Stimulated activated effector memory CD8-positive, alpha-beta T cell treated with anti-CD3 and anti-CD28 coated beads, Interleukin-12 subunit alpha, Interleukin-12 subunit beta, amount 100 ng/mL, for 72 hours (primary cell): Measurements from ENCODE around the gene CASP2.
"Not testable (repeated sequence)": the region's sequence is repeated elsewhere in the genome, so short reads cannot be mapped to it uniquely, and the experiment has no call there.

Source experiments
- ATAC-seq: fragments of 150-1000 bp; cut with Tn5 transposase; 2 replicates; pipeline ENCODE4 v1.10.0; 2021
- DNase-seq, 2 donors: peaks; one replicate each; pipeline ENCODE4 v3.0.0; 2021 to 2022; ENCODE audit warnings: low spot score in 2 of 2
- H3K27ac Mint-ChIP-seq: one replicate; pipeline ENCODE4 v1.8.0; 2022; ENCODE audit warnings: mild to moderate bottlenecking, mixed read lengths
- H3K36me3 Mint-ChIP-seq: one replicate; pipeline ENCODE4 v1.8.0; 2022; ENCODE audit warnings: mild to moderate bottlenecking, mixed read lengths
- H3K4me1 Mint-ChIP-seq: one replicate; pipeline ENCODE4 v1.8.0; 2022; ENCODE audit warnings: mixed read lengths
- H3K4me3 Mint-ChIP-seq: one replicate; pipeline ENCODE4 v1.8.0; 2022; ENCODE audit warnings: mild to moderate bottlenecking, mixed read lengths
- H3K9me3 Mint-ChIP-seq: one replicate; pipeline ENCODE4 v1.8.0; 2022; ENCODE audit warnings: mixed read lengths

The CASP2 gene

DNA sequence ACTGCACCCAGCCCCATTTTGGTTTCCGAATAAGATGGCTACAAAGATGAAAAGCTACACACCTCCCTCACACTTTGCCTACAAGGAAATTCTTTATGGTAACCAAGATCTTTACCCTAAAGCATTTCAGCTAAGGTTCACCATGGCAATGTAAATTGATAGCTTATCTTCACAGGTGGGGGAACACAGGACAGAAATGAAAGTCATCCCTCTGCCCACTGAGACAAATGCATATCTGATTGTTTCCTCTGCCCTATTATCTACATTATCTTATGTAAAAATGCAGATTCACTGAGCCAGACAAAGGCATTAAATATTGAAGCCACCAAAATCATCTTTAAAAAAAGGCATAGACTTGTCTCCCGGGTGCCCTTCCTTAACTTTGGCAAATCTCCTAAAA, 6.6 kb upstream of the CASP2 start:
- Mint-ChIP-seq H3K4me1 (peaks cover 36% of the 10 kb centered on the region), H3K9me3 (no peaks in the 10 kb centered on the region), H3K27ac (no peak overlapping the region), H3K36me3 (no peaks in the 10 kb centered on the region), H3K4me3 (no peak overlapping the region)
- DNase-seq: no peak
- no peak for ATAC-seq

DNA sequence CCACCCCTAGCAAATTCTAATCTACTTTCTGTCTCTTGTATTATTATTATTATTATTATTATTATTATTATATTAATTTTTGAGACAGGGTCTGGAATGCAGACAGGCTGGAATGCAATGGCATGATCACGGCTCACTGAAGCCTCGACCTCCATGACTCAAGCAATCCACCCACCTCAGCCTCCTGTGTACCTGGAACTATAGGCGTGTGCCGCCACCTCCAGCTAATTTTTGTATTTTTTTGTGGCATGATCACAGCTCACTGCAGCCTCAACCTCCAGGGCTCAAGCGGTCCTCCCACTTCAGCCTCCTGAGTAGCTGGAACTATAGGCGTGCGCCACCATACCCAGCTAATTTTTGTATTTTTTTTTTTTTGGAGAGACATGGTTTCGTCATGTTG, 6.0 kb upstream of the CASP2 start:
- Mint-ChIP-seq H3K9me3 (no peaks in the 10 kb centered on the region), H3K4me3 (no peak overlapping the region), H3K27ac (no peak overlapping the region), H3K4me1 (peaks cover 36% of the 10 kb centered on the region), H3K36me3 (no peaks in the 10 kb centered on the region)
- no peak for ATAC-seq
- DNase-seq: no peak

DNA sequence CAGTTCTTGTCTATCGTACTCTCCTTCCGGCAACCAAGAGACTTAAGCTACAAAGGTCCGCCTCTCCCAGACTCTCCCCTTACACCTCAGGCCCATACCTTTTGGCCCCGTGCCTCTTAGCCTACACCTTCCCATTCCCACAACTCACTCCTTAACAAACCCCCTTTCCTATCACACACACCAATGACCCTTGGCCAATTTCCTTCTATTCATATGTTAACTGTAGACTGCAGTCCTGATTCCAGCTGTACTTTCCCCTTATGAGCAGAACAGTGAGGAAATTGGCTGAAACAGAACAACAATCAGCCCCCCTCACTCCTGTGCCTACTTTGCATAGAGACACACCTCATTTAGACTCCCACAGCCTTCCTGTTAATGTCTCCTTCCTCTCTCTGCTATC, 4.8 kb upstream of the CASP2 start:
- no peak overlapping the region for H3K4me3 Mint-ChIP-seq
- H3K27ac Mint-ChIP-seq: peak overlapping the region; percentile 6
- no peak for DNase-seq
- H3K9me3 Mint-ChIP-seq: no peaks in the 10 kb centered on the region
- ATAC-seq: no peak
- peaks cover 45% of the 10 kb centered on the region for H3K4me1 Mint-ChIP-seq
- H3K36me3 Mint-ChIP-seq: peaks cover 9% of the 10 kb centered on the region

DNA sequence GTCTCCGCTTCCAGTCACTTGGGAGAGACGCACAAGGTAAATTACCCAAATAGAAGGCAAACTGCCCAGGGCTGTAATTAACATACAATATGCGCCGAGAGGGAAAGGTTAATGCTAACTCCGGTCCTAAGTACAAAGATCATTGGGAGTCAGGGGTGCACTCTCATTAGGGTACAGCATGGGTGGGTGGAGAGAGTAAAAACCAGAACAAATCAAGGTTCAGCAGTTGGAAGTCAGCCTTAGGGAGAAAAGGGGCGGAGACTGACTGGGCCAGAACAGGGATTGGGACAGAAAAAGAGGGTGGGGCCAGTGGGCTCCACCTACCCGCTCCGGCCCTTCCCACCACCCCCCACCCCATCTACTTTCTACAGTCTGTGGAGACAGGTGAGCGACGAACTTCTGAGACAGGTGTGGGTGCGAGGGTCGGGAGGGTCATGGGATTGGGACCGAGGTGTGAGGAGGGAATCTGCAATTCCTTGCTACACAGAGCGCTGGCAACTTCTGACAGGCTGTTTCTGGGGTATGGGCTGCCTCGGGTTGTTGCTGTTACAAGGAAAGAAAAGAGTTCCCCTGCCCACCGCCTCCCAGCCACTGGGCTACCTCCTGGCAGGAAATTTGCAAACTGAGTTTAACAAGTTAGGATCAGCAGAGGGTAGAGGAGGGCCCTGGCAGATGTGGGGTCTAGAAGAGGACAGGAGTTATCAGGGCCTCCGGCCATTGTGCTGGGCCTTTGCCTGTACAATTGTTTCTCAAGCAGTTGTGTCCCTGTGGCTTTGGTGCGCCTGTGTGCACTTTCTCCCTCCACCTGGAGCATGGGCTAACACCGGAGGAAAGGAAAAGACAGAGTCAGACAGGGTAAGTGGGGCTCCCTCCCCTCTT, 3.3 kb upstream of the CASP2 start, which contains the start of gene TMEM139:
TSS of gene TMEM139 (plus strand) at position 368 of the 879 bp plus-strand sequence. CDS start 1,000 bp downstream, outside the sequence.
- peaks cover 24% of the 10 kb centered on the region for H3K36me3 Mint-ChIP-seq
- no peak within 1 kb of the TSS for H3K4me3 Mint-ChIP-seq
- DNase-seq (no peak), ATAC-seq (no peak)
- peak within 1 kb of the TSS; percentile 6 for H3K27ac Mint-ChIP-seq
- H3K9me3 Mint-ChIP-seq: no peaks in the 10 kb centered on the region
- peaks cover 45% of the 10 kb centered on the region for H3K4me1 Mint-ChIP-seq

DNA sequence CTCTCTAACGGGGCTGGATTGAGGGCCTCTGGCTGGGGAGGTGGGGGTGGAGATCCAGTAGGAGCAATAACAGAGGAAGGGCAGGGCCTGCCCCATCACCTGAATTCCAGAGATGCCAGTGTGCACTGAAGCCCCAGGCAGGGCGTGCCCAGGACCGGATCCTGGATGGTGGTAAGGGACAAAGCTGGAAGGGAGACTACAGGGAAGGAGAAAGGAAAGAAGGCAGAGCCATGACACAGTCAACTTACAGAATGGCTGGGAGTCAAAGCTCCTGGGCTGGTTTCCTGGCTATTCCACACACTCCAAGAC, 2.7 kb upstream of the CASP2 start:
- DNase-seq (no peak), ATAC-seq (no peak)
- peaks cover 30% of the 10 kb centered on the region for H3K36me3 Mint-ChIP-seq
- no peak overlapping the region for H3K27ac Mint-ChIP-seq
- peaks cover 45% of the 10 kb centered on the region for H3K4me1 Mint-ChIP-seq
- no peaks in the 10 kb centered on the region for H3K9me3 Mint-ChIP-seq
- no peak overlapping the region for H3K4me3 Mint-ChIP-seq

- H3K4me3 Mint-ChIP-seq: no peak overlapping the region
- no peak overlapping the region for H3K27ac Mint-ChIP-seq
- H3K9me3 Mint-ChIP-seq: no peaks in the 10 kb centered on the region
- H3K36me3 Mint-ChIP-seq: peaks cover 35% of the 10 kb centered on the region
- no peak for ATAC-seq
- peaks cover 46% of the 10 kb centered on the region for H3K4me1 Mint-ChIP-seq
- DNase-seq: no peak
These were observed 2.2 kb upstream of the CASP2 start for GRCh38 chr7:143285806-143286521.

GRCh38 chr7:143286522-143286890, 1.6 kb upstream of the CASP2 start:
- H3K4me1 Mint-ChIP-seq: peaks cover 52% of the 10 kb centered on the region
- H3K27ac Mint-ChIP-seq: no peak overlapping the region
- peaks cover 40% of the 10 kb centered on the region for H3K36me3 Mint-ChIP-seq

GRCh38 chr7:143287339-143287934, 714 bp upstream of the CASP2 start:
- Mint-ChIP-seq H3K4me3 (peak overlapping the region; percentile 92), H3K9me3 (no peaks in the 10 kb centered on the region), H3K4me1 (peaks cover 54% of the 10 kb centered on the region), H3K27ac (peak overlapping the region; percentile 94), H3K36me3 (peaks cover 50% of the 10 kb centered on the region)
- ATAC-seq (no peak), DNase-seq (no peak)

More at GRCh38 chr7:143286522-143286890, 1.6 kb upstream of the CASP2 start:
- DNase-seq: no peak
- Mint-ChIP-seq H3K4me3 (no peak overlapping the region), H3K9me3 (no peaks in the 10 kb centered on the region)
- no peak for ATAC-seq

DNA sequence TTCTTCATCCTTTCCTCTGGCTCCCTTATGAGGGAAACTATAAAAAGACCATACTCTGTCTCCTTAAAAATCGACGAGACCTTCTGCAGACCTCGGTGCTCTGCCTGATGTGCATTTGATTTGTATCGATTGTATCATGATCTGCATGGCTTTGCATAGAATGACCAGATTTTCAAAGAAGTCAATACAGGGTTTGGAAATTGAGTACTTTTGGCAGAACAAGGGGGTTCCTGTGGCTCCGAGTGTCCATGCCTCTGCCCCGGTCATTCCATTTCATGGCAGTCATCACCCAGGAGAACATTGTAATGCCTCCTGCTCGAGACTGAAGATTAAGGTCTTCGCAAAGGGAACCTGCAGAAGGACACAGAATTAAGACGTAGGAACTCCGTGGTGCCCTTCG, 685 bp downstream of the CASP2 start:
- DNase-seq (no peak), ATAC-seq (no peak)
- H3K27ac Mint-ChIP-seq: peak overlapping the region; percentile 94
- H3K4me1 Mint-ChIP-seq: peaks cover 54% of the 10 kb centered on the region
- H3K36me3 Mint-ChIP-seq: peaks cover 64% of the 10 kb centered on the region
- peak overlapping the region; percentile 92 for H3K4me3 Mint-ChIP-seq
- H3K9me3 Mint-ChIP-seq: no peaks in the 10 kb centered on the region

DNA sequence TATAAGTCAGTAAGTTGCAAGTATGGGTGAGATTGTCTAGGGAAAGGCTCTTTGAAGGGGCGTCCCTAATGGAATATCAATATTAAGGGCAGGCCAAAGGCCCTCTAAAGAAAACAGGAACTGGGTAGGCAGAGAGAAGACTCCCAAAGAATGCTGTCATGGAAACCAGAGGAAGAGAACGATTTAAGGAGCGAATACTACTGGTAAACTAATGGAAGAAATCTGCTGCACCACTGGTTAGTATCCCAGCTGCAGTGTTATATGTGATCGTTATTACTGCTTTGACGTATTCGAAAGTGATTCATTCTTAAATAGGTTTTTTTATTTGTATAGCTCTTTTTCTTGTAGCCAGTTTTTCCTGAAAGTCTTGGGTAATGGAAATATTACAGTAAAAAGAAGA, 1.3 kb downstream of the CASP2 start:
- ATAC-seq (no peak), DNase-seq (no peak)
- H3K4me1 Mint-ChIP-seq: peaks cover 54% of the 10 kb centered on the region
- H3K27ac Mint-ChIP-seq: peak overlapping the region; percentile 94
- H3K9me3 Mint-ChIP-seq: no peaks in the 10 kb centered on the region
- peaks cover 70% of the 10 kb centered on the region for H3K36me3 Mint-ChIP-seq
- H3K4me3 Mint-ChIP-seq: peak overlapping the region; percentile 92

- H3K9me3 Mint-ChIP-seq, DNase-seq, ATAC-seq: not testable (repeated sequence)
- peak overlapping the region; percentile 92 for H3K4me3 Mint-ChIP-seq
- peak overlapping the region; percentile 94 for H3K27ac Mint-ChIP-seq
- peaks cover 52% of the 10 kb centered on the region for H3K4me1 Mint-ChIP-seq
- H3K36me3 Mint-ChIP-seq: peaks cover 74% of the 10 kb centered on the region
These were observed 1.7 kb downstream of the CASP2 start for GRCh38 chr7:143289888-143290287.

- no peaks in the 10 kb centered on the region for H3K9me3 Mint-ChIP-seq
- H3K4me3 Mint-ChIP-seq: peak overlapping the region; percentile 92
- DNase-seq: no peak
- no peak for ATAC-seq
- peaks cover 78% of the 10 kb centered on the region for H3K36me3 Mint-ChIP-seq
- H3K4me1 Mint-ChIP-seq: peaks cover 52% of the 10 kb centered on the region
- H3K27ac Mint-ChIP-seq: peak overlapping the region; percentile 94
These were observed 2.1 kb downstream of the CASP2 start for GRCh38 chr7:143290293-143290692.

DNA sequence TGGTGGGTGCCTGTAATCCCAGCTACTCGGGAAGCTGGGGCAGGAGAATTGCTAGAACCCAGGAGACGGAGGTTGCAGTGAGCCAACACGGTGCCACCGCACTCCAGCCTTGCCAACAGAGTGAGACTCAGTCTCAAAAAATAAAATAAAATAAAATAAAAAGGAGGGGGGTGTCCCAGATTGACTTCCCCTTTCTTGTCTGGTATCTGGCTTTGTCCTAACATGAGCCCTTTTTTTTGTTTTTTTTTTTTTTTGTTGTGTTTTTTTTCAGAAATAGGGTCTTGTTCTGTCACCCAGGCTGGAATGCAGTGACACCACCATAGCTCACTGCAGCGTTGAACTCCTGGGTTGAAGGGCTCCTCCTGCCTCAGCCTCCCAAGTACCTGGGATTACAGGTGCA, 4.7 kb downstream of the CASP2 start:
- no peak overlapping the region for H3K4me3 Mint-ChIP-seq
- H3K4me1 Mint-ChIP-seq: peaks cover 61% of the 10 kb centered on the region
- H3K9me3 Mint-ChIP-seq: no peaks in the 10 kb centered on the region
- H3K27ac Mint-ChIP-seq: no peak overlapping the region
- ATAC-seq: no peak
- DNase-seq: no peak
- H3K36me3 Mint-ChIP-seq: peaks cover 100% of the 10 kb centered on the region

DNA sequence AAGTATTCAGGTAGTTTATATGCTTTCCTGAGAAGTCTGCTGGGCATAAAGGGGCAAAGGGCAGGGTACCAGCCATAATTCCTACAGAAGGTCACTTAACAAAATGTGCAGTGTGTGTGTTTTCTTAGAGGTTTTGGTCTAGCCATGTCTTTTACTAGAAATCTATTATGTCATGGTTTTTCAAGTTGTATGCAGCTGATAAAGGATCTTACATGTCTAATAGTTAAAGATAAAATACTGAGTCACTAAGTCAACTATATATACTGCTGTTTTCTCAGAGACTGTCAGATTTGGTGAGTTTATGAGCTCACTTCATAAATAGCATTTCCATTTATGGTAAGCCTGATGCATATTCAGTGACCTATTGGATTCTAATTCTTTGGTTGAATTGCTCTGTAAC, 7.7 kb downstream of the CASP2 start:
- H3K4me1 Mint-ChIP-seq: peaks cover 51% of the 10 kb centered on the region
- no peaks in the 10 kb centered on the region for H3K9me3 Mint-ChIP-seq

DNA sequence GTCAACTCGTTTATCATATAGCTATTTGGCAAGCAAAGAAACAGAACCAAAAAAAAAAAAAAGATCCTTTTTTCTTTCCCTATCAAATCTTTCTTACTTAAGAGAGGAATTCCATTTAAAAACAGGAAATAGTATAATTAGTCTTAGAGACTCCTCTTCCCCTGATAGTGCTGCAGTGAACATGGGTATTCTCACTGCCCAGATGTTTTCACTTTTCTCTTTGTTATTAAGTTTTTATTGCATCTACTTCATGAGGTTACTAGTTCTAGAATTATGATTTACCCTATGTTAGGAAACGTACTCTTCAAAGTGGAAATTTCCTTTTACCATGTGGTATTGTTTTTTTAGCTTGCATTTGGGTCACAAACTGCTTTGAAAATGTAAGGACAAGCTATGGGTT, 8.5 kb downstream of the CASP2 start:
- no peak for ATAC-seq
- Mint-ChIP-seq H3K4me1 (peaks cover 43% of the 10 kb centered on the region), H3K36me3 (peaks cover 100% of the 10 kb centered on the region), H3K9me3 (no peaks in the 10 kb centered on the region), H3K27ac (peak overlapping the region; percentile 2), H3K4me3 (no peak overlapping the region)
- no peak for DNase-seq

More for the DNA sequence above, 7.7 kb downstream of the CASP2 start:
- peaks cover 100% of the 10 kb centered on the region for H3K36me3 Mint-ChIP-seq
- ATAC-seq (no peak), DNase-seq (no peak)
- peak overlapping the region; percentile 2 for H3K27ac Mint-ChIP-seq
- no peak overlapping the region for H3K4me3 Mint-ChIP-seq
